Measurements from ENCODE around the gene CAPN15.

CAPN15 gene

DNA sequence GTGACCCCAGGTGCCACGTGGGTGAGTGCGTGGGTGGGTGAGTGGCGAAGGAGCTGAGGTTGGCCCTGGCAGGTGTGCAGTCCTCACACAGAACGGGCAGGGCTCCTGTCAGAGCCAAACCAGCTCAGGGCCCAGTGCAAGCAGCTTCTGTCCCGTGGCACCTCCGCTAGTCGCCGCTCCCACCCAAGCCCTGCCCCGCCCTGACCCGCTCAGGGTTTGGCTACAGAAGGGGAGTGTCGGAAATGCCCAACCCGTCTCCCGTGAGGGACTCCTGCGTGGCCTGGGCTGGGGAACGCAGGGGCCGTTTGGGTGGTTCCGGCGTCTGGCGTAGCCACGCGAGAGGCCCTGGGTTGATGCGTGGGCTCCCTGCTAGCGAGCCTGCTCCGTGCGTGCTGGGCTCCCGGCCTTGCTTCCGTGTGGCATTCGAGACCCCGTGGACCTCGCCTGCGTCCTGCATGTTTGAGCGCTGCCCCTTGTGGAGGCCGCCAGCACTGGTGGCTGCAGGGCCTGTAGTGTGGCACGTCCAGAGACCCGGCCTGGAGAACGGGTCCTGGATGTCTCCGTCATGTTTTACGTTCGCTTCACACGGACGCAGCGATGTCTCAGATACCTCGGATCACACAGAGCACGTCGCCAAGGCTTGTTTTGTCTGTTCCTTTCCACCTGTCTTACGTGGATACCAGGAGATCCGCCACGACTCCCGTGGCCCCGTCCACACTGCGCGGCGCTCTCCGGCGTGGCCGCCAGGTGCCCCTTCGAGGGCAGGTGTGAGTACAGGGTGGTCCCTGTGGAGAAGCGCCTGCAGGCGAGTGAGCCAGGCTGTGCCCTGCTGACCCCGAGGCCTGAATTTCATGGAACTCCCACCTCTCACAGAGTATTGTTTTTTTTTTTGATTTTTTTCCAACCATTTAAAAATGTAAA, 10.2 kb downstream of the CAPN15 start:
- Mint-ChIP-seq H3K4me1 (ENCODE audit: low read depth) (no peaks in the 10 kb centered on the region), H3K27me3 (ENCODE audit: low read depth) (no peaks in the 10 kb centered on the region), H3K36me3 (ENCODE audit: low read depth) (peaks cover 7% of the 10 kb centered on the region), H3K9me3 (no peaks in the 10 kb centered on the region), H3K27ac (no peak overlapping the region), H3K4me3 (no peak overlapping the region)
- no peak for DNase-seq (ENCODE audit: low spot score)

DNA sequence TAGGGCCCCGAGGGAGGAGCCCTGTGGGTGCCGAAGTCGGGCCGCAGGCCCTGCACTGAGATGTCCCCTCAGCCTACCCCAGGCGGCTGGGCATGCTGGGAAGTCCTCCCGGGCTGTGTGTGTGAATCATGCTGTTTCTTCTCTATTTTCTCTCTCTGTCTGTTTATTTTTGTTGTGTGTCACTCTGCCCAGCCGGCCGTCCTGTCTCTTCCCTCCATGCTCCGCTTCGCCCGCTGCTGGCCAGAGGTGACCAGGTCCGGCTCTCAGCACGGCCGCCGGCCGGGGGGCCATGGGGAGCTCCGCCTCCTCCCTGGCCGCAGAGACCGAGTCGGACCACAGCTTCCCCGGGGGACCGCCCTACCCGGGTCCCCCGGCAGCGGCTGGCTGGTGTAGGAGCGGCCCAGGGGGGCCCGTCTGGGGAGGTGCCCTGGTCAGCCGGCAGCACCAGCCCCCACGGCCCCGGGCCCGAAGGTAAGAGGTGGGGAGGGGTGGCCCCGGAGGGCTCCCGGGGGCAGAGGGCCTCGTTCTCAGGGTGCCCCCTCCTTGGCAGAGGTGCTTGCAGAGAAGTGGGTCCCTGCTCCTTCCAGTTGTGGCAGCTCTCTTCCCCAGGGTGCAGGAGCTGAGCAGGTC, 12.5 kb downstream of the CAPN15 start:
- Mint-ChIP-seq H3K27ac (no peak overlapping the region), H3K9me3 (no peaks in the 10 kb centered on the region), H3K27me3 (ENCODE audit: low read depth) (no peaks in the 10 kb centered on the region), H3K4me1 (ENCODE audit: low read depth) (no peaks in the 10 kb centered on the region), H3K36me3 (ENCODE audit: low read depth) (peaks cover 10% of the 10 kb centered on the region), H3K4me3 (no peak overlapping the region)
- no peak for DNase-seq (ENCODE audit: low spot score)

DNA sequence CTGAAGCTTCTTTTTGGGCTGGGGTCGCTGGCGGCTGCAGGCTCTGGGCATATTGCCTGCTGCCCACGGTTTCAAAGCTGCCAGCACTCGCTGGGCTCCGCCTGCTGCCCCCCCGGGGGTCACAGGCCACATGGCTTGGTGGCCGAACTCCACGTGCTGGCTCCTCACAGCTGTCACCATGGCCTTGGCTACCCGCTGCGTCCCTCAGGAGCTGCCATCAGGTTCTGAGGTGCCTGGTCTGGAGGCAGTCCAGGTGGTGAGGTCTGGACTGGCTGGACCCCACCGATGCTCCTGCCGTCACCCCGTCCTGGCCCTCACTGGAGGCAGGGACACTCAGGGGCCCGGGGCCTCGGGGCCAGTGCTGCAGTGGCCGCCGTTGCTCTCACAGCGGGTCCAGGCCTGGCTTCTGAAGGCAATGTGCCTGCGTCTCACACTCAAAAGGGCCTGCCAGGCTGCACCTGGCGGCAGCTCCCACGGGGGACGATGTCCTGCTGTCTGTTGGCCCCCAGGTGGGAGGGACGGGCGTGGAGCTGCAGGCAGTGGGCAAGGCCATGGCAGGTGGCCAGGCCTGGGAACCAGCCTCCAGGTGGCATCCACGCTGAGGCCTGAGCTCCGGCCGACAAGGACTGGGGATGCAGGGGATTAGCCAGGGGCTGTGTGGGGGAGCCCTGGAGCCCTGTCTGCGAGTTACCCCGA, 13.3 kb downstream of the CAPN15 start:
- Mint-ChIP-seq H3K27ac (no peak overlapping the region), H3K4me1 (ENCODE audit: low read depth) (no peaks in the 10 kb centered on the region), H3K4me3 (no peak overlapping the region), H3K9me3 (no peaks in the 10 kb centered on the region), H3K36me3 (ENCODE audit: low read depth) (peaks cover 10% of the 10 kb centered on the region), H3K27me3 (ENCODE audit: low read depth) (no peaks in the 10 kb centered on the region)
- no peak for DNase-seq (ENCODE audit: low spot score)

DNA sequence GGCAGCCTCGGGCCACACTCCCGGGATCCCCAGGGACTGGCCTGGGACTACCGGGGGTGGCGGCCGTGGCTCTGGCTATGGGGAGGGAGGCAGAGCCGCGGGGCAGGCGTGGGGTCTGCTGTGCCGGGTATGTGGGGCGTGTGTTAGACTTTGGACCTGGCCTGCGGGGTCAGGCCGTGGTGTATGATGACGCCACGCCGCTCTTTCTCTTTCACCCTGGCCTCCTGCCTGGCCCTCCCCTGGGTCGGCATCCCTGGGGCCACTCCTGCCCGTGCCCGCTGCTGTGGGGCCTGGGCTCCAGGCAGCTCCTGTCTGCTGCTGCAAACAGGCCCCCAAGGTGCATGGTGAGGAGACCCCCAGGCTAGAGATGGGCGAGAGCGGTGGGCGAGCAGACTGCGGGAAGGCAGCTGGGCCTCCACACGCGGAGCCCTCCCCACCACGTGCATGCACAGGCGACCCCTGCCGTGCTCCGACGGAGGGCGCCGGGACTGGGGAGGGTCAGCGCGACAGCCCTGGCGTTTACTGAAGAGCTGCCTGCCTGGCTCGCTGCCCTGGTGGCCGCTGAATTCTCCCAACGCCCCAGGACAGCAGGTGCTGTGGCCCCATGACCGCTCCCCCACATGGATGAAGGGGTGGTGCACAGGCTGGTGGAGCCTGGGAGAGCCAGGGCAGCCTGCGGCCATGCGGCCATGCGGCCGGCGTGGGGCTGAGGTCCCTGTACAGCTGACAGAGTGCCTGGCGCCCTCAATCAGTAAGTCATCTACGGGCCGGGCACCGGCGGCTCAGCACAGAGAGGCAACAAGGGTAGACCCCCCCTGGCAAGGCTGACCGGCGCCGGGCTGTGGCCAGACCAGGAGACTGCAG, 16.0 kb downstream of the CAPN15 start:
- Mint-ChIP-seq H3K9me3 (no peaks in the 10 kb centered on the region), H3K4me3 (no peak overlapping the region), H3K4me1 (ENCODE audit: low read depth) (no peaks in the 10 kb centered on the region), H3K27me3 (ENCODE audit: low read depth) (no peaks in the 10 kb centered on the region), H3K27ac (no peak overlapping the region), H3K36me3 (ENCODE audit: low read depth) (peaks cover 10% of the 10 kb centered on the region)
- DNase-seq (ENCODE audit: low spot score) = no peak

DNA sequence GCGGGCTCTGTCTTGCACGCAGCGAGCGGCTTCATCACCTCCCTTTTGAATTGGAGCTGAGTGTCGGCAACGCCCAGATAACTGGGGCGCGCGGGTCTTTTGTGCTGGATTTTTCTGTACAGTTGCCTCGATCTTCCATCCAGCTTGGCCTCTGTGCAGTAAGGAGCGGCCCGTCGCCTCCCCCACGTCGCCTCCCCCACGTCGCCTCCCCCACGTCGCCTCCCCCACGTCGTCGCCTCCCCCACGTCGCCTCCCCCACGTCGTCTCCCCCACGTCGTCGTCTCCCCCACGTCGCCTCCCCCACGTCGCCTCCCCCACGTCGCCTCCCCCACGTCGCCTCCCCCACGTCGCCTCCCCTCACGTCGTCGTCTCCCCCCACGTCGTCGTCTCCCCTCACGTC, 17.0 kb downstream of the CAPN15 start:
- Mint-ChIP-seq H3K9me3 (no peaks in the 10 kb centered on the region), H3K36me3 (ENCODE audit: low read depth) (peaks cover 8% of the 10 kb centered on the region), H3K4me3 (no peak overlapping the region), H3K4me1 (ENCODE audit: low read depth) (no peaks in the 10 kb centered on the region), H3K27me3 (ENCODE audit: low read depth) (no peaks in the 10 kb centered on the region), H3K27ac (no peak overlapping the region)
- no peak for DNase-seq (ENCODE audit: low spot score)

DNA sequence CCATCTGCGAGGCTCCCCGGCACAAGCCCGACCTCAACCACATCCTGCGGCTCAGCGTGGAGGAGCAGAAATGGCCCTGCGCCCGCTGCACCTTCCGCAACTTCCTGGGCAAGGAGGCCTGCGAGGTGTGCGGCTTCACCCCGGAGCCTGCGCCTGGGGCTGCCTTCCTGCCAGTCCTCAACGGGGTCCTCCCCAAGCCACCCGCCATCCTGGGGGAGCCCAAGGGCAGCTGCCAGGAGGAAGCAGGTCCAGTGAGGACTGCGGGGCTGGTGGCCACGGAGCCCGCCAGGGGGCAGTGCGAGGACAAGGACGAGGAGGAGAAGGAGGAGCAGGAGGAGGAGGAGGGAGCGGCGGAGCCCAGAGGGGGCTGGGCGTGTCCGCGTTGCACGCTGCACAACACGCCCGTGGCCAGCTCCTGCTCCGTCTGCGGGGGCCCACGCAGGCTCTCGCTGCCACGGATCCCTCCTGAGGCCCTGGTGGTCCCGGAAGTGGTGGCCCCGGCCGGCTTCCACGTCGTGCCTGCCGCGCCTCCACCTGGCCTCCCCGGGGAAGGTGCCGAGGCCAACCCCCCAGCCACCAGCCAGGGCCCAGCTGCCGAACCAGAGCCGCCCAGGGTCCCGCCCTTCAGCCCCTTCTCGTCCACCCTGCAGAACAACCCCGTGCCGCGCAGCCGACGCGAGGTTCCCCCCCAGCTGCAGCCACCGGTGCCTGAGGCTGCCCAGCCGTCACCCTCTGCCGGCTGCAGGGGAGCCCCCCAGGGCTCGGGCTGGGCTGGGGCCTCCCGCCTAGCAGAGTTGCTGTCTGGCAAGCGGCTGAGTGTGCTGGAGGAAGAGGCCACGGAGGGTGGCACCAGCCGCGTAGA, 19.6 kb downstream of the CAPN15 start:
- DNase-seq (ENCODE audit: low spot score) = peak; percentile 23
- Mint-ChIP-seq H3K4me3 (no peak overlapping the region), H3K36me3 (ENCODE audit: low read depth) (peaks cover 6% of the 10 kb centered on the region), H3K9me3 (no peaks in the 10 kb centered on the region), H3K27me3 (ENCODE audit: low read depth) (no peaks in the 10 kb centered on the region), H3K27ac (no peak overlapping the region), H3K4me1 (ENCODE audit: low read depth) (no peaks in the 10 kb centered on the region)

DNA sequence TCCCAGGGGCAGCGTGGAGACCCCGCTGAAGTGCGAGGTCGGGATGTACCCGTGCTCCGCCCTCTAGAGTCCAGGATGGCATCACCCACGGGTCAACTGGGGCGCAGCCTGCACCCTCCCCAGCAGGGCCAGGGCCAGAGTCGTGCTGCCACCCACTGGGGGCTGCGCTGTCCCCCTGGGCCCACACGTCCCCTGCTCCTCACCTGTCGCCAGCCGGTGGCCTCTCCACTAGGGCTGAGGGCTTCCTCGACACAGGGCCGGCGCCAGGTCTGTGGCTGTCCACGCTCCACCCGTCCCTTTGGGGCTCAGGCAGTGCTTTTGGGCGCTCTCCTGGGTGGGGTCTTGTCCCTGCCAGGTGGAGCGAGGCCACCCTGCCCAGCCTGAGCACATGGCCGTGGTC, 21.1 kb downstream of the CAPN15 start:
- no peak overlapping the region for H3K4me3 Mint-ChIP-seq

DNA sequence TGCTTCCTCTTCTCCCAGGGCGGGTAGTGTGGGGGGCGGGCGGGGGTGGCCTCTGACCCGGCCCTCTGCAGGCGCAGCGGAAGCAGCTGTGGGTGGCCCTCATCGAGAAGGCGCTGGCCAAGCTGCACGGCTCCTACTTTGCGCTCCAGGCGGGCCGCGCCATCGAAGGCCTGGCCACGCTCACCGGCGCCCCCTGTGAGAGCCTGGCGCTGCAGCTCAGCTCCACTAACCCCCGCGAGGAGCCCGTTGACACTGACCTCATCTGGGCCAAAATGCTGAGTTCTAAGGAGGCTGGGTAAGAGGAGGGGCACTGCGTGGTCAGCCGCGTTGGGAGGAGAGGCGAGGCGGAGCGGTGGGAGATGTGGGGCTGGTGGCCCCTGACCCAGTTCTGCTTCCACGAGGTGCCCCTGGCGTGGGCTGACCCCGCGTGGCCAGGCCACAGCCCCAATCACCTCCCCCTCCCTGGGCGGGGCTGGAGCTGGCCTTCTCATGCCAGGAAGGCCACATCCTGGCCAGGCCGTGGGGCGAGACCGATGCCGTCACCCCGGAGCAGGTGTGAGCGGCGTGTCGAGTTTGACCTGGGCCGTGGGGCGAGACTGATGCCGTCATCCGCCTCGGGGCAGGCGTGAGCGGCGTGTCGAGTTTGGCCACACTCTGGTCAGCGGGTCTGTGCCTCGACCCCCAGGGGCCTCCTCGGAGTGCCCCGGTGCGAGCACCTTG, 22.2 kb downstream of the CAPN15 start:
- H3K9me3 Mint-ChIP-seq = no peaks in the 10 kb centered on the region
- peaks cover 5% of the 10 kb centered on the region for H3K36me3 Mint-ChIP-seq (ENCODE audit: low read depth)

More for the DNA sequence above, 21.1 kb downstream of the CAPN15 start:
- no peaks in the 10 kb centered on the region for H3K27me3 Mint-ChIP-seq (ENCODE audit: low read depth)
- DNase-seq (ENCODE audit: low spot score) = no peak
- H3K4me1 Mint-ChIP-seq (ENCODE audit: low read depth) = no peaks in the 10 kb centered on the region
- H3K27ac Mint-ChIP-seq = no peak overlapping the region
- H3K36me3 Mint-ChIP-seq (ENCODE audit: low read depth) = peaks cover 2% of the 10 kb centered on the region
- H3K9me3 Mint-ChIP-seq = no peaks in the 10 kb centered on the region

DNA sequence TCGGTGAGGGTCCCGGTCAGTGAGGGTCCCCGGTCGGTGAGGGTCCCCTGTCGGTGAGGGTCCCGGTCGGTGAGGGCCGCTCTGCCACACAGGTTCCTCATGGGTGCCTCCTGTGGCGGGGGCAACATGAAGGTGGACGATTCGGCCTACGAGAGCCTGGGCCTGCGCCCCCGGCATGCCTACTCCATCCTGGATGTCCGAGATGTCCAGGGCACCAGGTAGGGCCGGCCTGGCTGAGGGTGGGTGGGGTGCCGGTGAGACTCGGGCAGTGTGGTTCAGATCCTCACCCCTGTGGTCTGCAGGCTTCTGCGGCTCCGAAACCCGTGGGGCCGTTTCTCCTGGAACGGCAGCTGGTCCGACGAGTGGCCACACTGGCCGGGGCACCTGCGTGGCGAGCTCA, 23.7 kb downstream of the CAPN15 start:
- Mint-ChIP-seq H3K4me3 (no peak overlapping the region), H3K27me3 (ENCODE audit: low read depth) (no peaks in the 10 kb centered on the region), H3K4me1 (ENCODE audit: low read depth) (no peaks in the 10 kb centered on the region), H3K9me3 (no peaks in the 10 kb centered on the region), H3K27ac (no peak overlapping the region), H3K36me3 (ENCODE audit: low read depth) (peaks cover 3% of the 10 kb centered on the region)
- no peak for DNase-seq (ENCODE audit: low spot score)

More for the DNA sequence above, 22.2 kb downstream of the CAPN15 start:
- Mint-ChIP-seq H3K4me3 (no peak overlapping the region), H3K27me3 (ENCODE audit: low read depth) (no peaks in the 10 kb centered on the region), H3K4me1 (ENCODE audit: low read depth) (no peaks in the 10 kb centered on the region), H3K27ac (no peak overlapping the region)
- DNase-seq (ENCODE audit: low spot score) = no peak

DNA sequence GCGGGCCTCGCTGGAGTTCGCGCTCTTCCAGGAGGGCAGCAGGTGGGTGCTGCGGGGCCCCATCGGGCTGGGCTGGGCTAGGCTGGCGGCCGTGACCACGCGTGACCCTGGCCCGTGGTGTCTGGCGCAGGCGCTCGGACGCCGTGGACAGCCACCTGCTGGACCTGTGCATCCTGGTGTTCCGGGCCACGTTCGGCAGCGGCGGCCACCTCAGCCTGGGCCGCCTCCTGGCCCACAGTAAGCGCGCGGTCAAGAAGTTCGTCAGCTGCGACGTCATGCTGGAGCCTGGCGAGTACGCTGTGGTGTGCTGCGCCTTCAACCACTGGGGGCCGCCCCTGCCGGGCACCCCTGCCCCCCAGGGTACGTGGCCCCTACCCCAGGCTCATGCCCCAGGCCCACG, 24.7 kb downstream of the CAPN15 start:
- H3K27ac Mint-ChIP-seq = no peak overlapping the region
- H3K27me3 Mint-ChIP-seq (ENCODE audit: low read depth) = no peaks in the 10 kb centered on the region
- H3K36me3 Mint-ChIP-seq (ENCODE audit: low read depth) = peaks cover 3% of the 10 kb centered on the region
- H3K4me1 Mint-ChIP-seq (ENCODE audit: low read depth) = no peaks in the 10 kb centered on the region
- H3K9me3 Mint-ChIP-seq = no peaks in the 10 kb centered on the region
- no peak overlapping the region for H3K4me3 Mint-ChIP-seq
- no peak for DNase-seq (ENCODE audit: low spot score)

DNA sequence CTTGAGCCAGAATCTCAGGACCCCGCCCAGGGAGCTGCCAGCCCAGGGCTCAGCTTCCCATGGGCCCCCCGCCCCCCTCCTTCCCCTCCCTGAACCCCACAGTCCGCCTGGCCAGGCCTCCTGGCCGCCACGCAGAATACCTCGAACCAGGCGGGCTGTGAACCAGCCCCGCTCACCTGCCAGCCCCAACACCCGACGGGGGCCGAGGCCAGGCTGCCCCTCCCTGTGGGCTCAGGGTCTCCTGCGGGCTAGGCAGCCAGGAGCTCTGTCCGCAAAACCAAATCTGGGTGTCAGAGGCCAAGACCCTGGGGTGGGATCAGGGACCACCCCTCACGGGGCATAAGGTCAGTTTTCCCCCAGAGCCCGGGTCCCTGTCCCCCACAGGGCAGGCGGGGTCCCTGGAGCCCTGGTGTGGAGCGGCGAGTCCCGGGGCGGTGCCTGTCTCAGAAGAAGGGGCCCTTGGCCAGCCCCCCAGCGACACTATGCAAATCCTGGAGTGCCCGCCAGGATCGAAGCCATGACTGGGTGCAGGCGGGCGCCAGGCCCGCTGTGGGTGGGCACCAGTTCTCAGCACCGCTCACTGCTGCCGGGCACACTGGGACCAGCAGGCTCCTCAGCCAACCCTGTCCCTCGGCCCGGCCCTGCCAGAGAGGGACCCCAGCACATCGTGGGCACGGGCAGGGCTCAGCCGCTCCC, 26.2 kb downstream of the CAPN15 start:
- Mint-ChIP-seq H3K27me3 (ENCODE audit: low read depth) (peaks cover 4% of the 10 kb centered on the region), H3K9me3 (no peaks in the 10 kb centered on the region), H3K4me1 (ENCODE audit: low read depth) (no peaks in the 10 kb centered on the region), H3K27ac (no peak overlapping the region), H3K36me3 (ENCODE audit: low read depth) (peaks cover 3% of the 10 kb centered on the region), H3K4me3 (no peak overlapping the region)
- DNase-seq (ENCODE audit: low spot score) = no peak

DNA sequence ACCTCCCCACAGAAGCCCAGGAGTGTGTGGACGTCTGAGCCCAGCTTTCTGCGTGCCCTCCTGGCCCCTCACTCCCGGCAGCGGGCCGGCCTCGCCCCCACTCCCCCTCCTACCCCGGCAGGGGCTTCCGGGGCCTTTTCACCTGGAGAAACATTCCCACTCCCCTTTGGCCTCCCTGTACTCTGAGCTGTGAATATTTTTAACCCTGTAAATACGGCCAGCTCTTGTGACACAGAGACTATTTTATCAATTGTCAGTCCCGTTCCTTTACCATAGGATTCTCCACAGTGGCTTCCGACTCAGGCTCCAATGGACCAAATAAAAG, 26.7 kb downstream of the CAPN15 start:
- Mint-ChIP-seq H3K4me3 (no peak overlapping the region), H3K4me1 (ENCODE audit: low read depth) (no peaks in the 10 kb centered on the region)

More for the DNA sequence above, 26.7 kb downstream of the CAPN15 start:
- no peak for DNase-seq (ENCODE audit: low spot score)
- peaks cover 5% of the 10 kb centered on the region for H3K27me3 Mint-ChIP-seq (ENCODE audit: low read depth)
- no peaks in the 10 kb centered on the region for H3K9me3 Mint-ChIP-seq
- H3K36me3 Mint-ChIP-seq (ENCODE audit: low read depth) = peaks cover 3% of the 10 kb centered on the region
- H3K27ac Mint-ChIP-seq = no peak overlapping the region

Measured in T-helper 2 cell treated with Interferon-gamma antibody and Interleukin-4, amounts not matched to agents 5 μg/mL and 100 μg/mL, for 36 hours (primary cell).